ENCODE results near the gene CPE.

The CPE gene

DNA sequence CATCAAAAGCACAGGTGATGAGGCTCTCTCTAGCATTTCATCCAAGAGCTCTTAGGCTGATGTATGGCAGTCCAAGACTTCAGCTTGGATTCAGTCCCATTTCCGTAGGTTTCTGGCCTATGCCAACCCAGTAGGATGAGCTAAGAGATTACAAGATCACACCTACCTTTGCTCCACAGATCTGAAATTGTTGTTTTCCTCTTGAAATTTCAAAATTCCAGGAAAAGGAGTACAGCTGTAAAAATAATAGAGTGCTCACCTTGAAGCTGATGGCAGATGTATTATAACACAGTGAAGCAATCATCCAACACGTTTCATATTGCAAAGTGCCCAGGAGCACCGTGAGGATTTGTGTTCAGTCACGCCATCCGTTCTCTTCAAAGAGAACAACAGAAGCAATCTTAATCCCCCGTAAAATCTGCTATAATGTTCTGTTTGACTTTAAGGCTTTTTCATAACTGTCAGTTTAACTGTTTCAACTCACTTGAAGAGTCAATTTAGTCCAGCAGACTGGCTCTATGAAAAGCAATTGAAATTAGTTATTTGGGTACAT lies 137.5 kb downstream of the CPE start:
- DNase-seq = no peak

GRCh38 chr4:165517216-165517615 lies 138.4 kb downstream of the CPE start:
- no peak for DNase-seq

GRCh38 chr4:165518024-165518616 lies 139.3 kb downstream of the CPE start:
- DNase-seq = no peak

DNA sequence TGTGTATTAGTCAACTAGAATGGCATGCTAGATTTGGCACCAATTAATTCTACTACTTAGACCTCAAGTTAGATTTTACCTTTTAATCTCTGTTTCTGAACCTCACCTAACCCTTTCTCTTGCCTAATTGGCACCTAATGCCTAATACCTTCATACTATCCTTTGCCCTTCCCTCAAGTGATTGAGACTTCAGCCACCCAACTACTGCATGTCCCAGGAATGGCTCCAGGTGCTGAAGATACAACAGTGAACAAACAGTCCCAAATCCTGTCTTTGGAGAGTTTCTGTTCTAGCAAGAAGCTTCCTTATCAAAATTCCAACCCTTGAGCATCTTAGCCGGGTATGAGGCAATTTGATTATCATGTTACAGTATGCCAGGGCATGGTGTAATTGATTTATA lies 139.9 kb downstream of the CPE start:
- no peak for DNase-seq

- no peak for DNase-seq
These were observed 140.8 kb downstream of the CPE start for GRCh38 chr4:165519591-165519990.

DNA sequence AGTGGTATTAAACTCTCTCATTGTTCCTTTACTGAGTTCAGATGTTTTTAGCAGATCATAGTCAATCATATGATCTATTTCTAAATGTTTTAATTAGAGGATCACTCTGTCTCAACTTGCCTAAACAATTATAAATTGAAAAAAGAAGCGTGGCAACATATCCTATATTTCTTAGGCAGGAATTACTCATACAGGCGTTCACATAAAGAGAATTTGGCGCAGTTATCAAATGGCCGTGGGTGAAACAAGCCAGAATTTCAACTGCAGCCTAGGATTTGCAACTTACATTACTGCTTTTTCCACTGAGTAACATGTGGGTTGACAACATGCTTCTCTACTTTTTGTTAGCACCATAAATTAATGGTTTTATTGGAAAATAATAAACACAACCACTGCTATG lies 141.3 kb downstream of the CPE start:
- DNase-seq = no peak

- no peak for DNase-seq
These were observed 143.2 kb downstream of the CPE start for GRCh38 chr4:165522050-165522449.

GRCh38 chr4:165524532-165525190 lies 145.9 kb downstream of the CPE start:
- no peak for DNase-seq

GRCh38 chr4:165532976-165533375 lies 154.2 kb downstream of the CPE start:
- DNase-seq = no peak

DNA sequence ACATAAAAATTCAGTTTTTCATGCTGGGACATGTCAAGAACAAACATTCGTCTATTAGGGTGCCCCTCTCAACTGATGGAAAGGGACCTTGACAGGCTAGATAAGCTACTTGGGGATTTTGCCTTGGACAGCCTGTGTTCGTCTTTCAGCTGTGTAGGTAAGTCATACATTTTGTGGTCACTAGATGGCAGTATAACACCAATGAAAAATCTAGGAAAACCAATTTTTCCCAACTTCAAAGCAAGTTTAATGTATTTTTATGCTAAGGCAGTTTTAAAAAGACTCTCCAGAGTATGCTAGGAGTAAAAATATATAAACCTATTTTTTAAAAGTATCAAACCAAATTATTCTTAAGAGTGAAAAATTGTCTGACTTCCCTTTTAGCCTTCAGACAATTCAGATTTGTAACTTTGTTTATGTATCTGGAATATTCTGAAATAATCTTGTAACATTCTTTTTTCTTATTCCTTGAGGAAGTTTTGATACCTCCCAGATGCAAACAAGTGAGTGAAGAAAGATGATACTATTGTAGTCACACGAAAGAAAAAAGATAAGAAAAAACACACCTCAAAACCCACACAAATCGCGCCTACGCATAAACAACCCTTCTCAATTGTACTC lies 158.3 kb downstream of the CPE start:
- DNase-seq = no peak

DNA sequence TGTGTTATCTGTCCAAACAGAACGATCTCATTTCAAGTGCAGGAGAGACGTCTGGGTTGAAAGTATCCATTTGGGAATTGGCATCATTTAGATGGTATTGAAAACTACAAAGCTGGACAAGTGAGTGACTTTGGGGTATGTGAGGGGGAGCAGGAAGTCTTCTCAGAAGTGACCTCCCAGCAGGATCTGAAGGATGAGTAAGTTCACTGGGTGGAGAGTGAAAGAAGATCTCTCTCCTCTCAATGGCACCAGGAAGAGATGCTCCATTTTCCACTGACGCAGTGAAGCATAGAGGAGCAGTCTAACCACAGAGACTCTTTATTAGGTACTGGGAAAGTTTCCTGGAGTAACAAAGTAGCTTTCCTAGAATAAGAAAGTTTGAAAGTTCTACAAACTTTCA lies 161.0 kb downstream of the CPE start:
- DNase-seq = no peak

GRCh38 chr4:165540206-165540830 lies 161.5 kb downstream of the CPE start:
- no peak for DNase-seq

- DNase-seq = no peak
These were observed 163.1 kb downstream of the CPE start for GRCh38 chr4:165541851-165542459.

DNA sequence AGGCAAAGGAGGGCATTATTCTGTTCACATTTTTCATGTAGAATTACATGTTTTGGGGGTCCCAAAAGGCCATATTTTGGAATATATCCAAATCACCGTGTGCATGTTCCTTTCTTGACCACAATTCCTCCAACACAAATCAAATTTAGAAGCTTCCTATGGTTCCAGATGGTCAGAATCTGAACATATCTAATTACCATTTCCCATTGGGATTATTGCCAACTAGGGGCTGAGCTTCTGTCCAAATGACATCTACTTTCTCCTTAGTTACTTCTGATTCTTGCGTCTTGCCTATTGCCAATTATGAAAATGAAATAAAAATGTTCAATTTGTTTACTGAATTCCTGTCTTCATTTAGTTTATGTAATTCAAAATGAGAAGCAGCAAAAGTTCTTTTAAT lies 163.7 kb downstream of the CPE start:
- no peak for DNase-seq
